Activated T-cell treated with anti-CD3 and anti-CD28 coated beads, Interleukin-2, amount 50 U/mL, for 4 hours (primary cell): ENCODE data around the gene CHIA. TPM values are rescaled to one million over a fixed set of nuclear protein-coding genes. Genes with fewer than 3 reads are reported as not detected.

Experiments used
- ATAC-seq, 2 donors: fragments of 200-7000 bp; cut with Tn5 transposase; one replicate each; pipeline ENCODE4 v1.10.0; 2021
- DNase-seq: peaks from one replicate; pipeline ENCODE4 v3.0.0-alpha.2; 2020
- H3K27me3 Mint-ChIP-seq: one replicate; pipeline ENCODE4 v1.8.0; 2021; ENCODE audit warnings: low read depth, mixed read lengths
- H3K36me3 Mint-ChIP-seq: one replicate; pipeline ENCODE4 v1.8.0; 2022; ENCODE audit warnings: mixed read lengths; ENCODE audit not compliant: insufficient read depth
- H3K4me1 Mint-ChIP-seq: one replicate; pipeline ENCODE4 v1.8.0; 2021; ENCODE audit warnings: low read depth, mixed read lengths
- H3K4me3 Mint-ChIP-seq: one replicate; pipeline ENCODE4 v1.8.0; 2021; ENCODE audit warnings: mild to moderate bottlenecking, moderate library complexity, mixed read lengths
- H3K9me3 Mint-ChIP-seq: one replicate; pipeline ENCODE4 v1.8.0; 2021; ENCODE audit warnings: mixed read lengths
- total RNA-seq, 3 donors: library from RNA; stranded (reverse); gene quantifications; one replicate each; pipeline ENCODE4 v1.2.1, GENCODE V29; 2021

The CHIA gene
- total RNA-seq, 3 donors from 2014 or later, result not detected

GRCh38 chr1:111272081-111272480, 18.6 kb upstream of the CHIA start:
- ATAC-seq (no peak), DNase-seq (no peak)
- H3K4me3 Mint-ChIP-seq, result no peak overlapping the region
- peaks cover 4% of the 10 kb centered on the region for H3K9me3 Mint-ChIP-seq
- H3K36me3 Mint-ChIP-seq, result peaks cover 2% of the 10 kb centered on the region
- H3K4me1 Mint-ChIP-seq, result peaks cover 32% of the 10 kb centered on the region
- H3K27me3 Mint-ChIP-seq, result peaks cover 28% of the 10 kb centered on the region

DNA sequence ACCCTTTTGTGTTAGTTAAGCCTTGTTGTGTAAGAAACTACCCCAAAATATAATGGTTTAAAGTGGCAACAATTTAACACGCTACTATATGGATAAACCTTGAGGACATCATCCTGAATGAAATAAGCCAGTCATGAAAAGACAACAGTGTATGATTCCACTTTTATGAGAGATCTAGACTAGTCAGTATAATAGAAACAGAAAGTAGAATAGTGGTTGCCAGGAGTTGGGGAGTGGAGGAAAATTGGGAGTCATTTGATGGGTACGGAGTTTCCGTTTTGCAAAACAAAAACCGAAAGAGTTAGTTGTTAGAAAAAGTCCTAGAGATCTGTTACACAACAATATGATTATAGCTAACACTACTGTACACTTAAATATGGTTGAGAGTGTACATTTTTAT, 16.0 kb upstream of the CHIA start:
- Mint-ChIP-seq H3K36me3 (peaks cover 2% of the 10 kb centered on the region), H3K4me1 (peaks cover 39% of the 10 kb centered on the region), H3K9me3 (peaks cover 4% of the 10 kb centered on the region), H3K4me3 (peak overlapping the region; percentile 17), H3K27me3 (peaks cover 30% of the 10 kb centered on the region)
- ATAC-seq, result peak; percentile 79 to 80
- no peak for DNase-seq

DNA sequence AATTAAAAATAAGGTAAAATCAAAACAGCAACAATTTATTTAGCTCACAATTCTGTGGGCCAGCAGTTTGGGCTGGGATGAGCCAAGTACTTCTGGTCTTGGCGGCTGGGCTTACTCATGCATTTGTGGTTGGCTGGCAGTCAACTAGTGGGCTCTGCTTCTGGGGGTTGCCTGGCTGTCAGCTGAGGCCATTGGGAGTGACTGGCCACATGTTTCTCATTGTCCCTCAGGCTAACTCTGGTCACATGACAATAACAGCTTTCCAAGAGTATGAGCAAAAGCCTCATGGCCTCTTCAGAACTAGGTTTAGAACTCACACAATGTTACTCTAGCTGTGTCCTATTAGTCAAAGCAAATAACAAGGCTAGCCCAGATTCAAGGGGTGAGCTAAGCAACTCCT, 15.6 kb upstream of the CHIA start:
- Mint-ChIP-seq H3K9me3 (peaks cover 4% of the 10 kb centered on the region), H3K36me3 (peaks cover 2% of the 10 kb centered on the region), H3K4me1 (peaks cover 39% of the 10 kb centered on the region), H3K4me3 (no peak overlapping the region), H3K27me3 (peaks cover 29% of the 10 kb centered on the region)
- peak; percentile 68 to 74 for ATAC-seq
- no peak for DNase-seq

- ATAC-seq, result peak; percentile 34 to 39
- peaks cover 39% of the 10 kb centered on the region for H3K4me1 Mint-ChIP-seq
Observed at GRCh38 chr1:111275780-111276433, 14.7 kb upstream of the CHIA start.

DNA sequence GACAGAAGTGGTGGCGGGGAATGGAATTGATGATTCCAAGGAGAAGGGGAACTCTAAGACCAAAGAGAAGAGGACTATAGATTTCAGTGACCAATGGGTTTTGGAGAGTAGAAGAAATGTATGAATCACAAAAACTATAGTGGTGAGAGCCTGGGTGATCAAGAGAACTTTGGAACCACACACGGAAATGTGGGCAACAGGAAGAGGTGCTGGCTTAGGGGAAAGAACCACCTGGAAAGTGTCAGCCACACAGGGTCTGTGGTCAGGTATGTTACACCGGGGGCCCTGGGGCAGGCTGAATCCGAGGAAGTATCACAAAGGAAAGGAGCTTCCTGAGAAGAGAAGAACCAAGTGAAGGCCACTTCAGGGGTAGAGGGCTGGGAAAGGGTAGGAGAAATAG, 11.5 kb upstream of the CHIA start:
- peaks cover 4% of the 10 kb centered on the region for H3K9me3 Mint-ChIP-seq
- peaks cover 31% of the 10 kb centered on the region for H3K4me1 Mint-ChIP-seq
- no peak for DNase-seq
- peaks cover 2% of the 10 kb centered on the region for H3K27me3 Mint-ChIP-seq
- ATAC-seq, result no peak
- no peak overlapping the region for H3K4me3 Mint-ChIP-seq
- no peaks in the 10 kb centered on the region for H3K36me3 Mint-ChIP-seq

More at GRCh38 chr1:111275780-111276433, 14.7 kb upstream of the CHIA start:
- H3K4me3 Mint-ChIP-seq, result no peak overlapping the region
- H3K9me3 Mint-ChIP-seq, result peaks cover 4% of the 10 kb centered on the region
- H3K27me3 Mint-ChIP-seq, result peaks cover 21% of the 10 kb centered on the region
- H3K36me3 Mint-ChIP-seq, result no peaks in the 10 kb centered on the region
- no peak for DNase-seq

DNA sequence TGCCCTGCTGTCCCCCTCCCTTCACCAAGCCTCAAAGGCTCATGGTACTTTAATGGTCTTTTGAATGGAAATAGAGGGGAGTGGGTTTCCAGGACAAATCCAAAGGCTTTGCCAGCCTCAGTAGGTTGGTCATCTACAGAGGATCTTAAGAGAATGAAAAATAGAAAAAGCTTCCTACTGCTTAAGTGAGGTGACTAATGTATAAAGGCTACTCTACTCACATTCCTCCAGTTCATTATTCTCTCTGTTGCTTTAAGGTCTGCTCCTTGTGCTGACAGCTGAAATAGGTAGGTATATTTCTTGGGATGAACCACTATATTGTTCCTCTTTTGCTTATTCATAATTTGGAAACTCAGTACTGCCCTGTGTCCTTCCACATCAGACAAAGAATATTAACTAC, 10.4 kb upstream of the CHIA start:
- peaks cover 21% of the 10 kb centered on the region for H3K4me1 Mint-ChIP-seq
- no peak overlapping the region for H3K4me3 Mint-ChIP-seq
- H3K9me3 Mint-ChIP-seq, result peaks cover 4% of the 10 kb centered on the region
- no peak for ATAC-seq
- DNase-seq, result no peak
- H3K27me3 Mint-ChIP-seq, result peaks cover 2% of the 10 kb centered on the region
- H3K36me3 Mint-ChIP-seq, result no peaks in the 10 kb centered on the region

- H3K4me3 Mint-ChIP-seq, result no peak overlapping the region
- peaks cover 12% of the 10 kb centered on the region for H3K4me1 Mint-ChIP-seq
- no peaks in the 10 kb centered on the region for H3K36me3 Mint-ChIP-seq
- ATAC-seq, result no peak
- no peak for DNase-seq
- H3K9me3 Mint-ChIP-seq, result no peaks in the 10 kb centered on the region
- H3K27me3 Mint-ChIP-seq, result peaks cover 2% of the 10 kb centered on the region
Observed at GRCh38 chr1:111281411-111281810, 9.2 kb upstream of the CHIA start.

DNA sequence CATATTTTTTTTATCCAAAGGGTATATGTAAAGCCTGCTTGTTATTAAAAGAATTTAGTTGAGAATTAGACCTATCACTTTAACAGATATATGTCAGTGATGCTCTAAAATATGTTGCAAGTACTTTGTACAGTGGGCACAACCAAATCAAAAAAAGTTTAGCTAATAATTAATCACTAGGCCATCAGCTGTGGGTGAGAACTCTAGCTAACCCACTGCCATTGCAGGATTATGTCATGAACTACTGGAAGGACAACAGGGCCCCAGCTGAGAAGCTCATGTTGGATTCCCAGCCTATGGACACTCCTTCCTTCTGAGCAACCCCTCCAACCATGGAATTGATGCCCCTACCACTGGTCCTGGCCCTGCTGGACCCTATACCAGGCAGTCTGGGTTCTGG, 6.8 kb upstream of the CHIA start:
- Mint-ChIP-seq H3K4me1 (peaks cover 5% of the 10 kb centered on the region), H3K9me3 (no peaks in the 10 kb centered on the region), H3K27me3 (no peaks in the 10 kb centered on the region), H3K36me3 (no peaks in the 10 kb centered on the region), H3K4me3 (no peak overlapping the region)
- no peak for ATAC-seq
- no peak for DNase-seq

DNA sequence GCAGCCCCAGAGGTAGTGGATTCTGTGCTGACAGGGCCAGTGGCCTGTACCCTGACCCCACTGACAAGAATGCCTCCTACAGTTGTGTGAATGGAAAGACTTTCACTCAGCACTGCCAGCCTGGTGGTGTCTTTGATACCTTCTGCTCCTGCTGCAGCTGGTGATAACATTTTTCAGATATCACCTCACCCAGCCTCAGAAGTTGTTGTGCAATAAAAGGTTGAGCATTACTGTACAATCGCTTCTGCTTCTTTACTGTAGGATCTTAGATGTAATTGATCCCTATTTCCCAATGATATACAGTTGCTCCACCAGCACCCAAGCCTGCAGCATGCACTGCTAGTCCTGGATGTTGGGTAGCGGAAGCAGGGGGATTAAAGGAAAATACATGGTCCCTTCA, 4.8 kb upstream of the CHIA start:
- Mint-ChIP-seq H3K4me1 (no peaks in the 10 kb centered on the region), H3K4me3 (no peak overlapping the region), H3K9me3 (no peaks in the 10 kb centered on the region), H3K27me3 (no peaks in the 10 kb centered on the region), H3K36me3 (no peaks in the 10 kb centered on the region)
- DNase-seq, result no peak
- ATAC-seq, result no peak

DNA sequence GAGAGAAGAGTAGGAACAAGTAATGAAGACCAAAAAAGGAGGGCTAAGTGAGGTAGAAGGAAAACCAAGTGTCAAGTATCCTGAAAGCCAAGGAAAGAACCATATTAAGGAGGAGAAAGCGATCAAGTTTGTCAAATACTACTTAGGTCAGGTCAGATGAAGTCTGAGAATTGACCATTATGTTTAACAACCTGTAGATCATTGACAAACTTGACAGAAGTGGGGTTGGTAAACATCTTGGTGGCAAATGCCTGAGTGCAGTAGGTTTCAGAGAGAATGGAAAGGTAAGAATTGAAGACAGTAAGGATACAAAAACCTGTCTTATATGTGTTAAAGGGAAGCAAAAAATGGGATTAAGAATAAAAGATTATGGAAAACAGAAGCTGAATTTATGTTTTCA, 3.7 kb upstream of the CHIA start:
- ATAC-seq (no peak), DNase-seq (no peak)
- Mint-ChIP-seq H3K4me3 (no peak overlapping the region), H3K4me1 (no peaks in the 10 kb centered on the region), H3K27me3 (no peaks in the 10 kb centered on the region), H3K36me3 (no peaks in the 10 kb centered on the region), H3K9me3 (no peaks in the 10 kb centered on the region)

GRCh38 chr1:111289371-111289770, 1.3 kb upstream of the CHIA start:
- H3K4me3 Mint-ChIP-seq, result no peak overlapping the region
- H3K9me3 Mint-ChIP-seq, result no peaks in the 10 kb centered on the region
- no peaks in the 10 kb centered on the region for H3K36me3 Mint-ChIP-seq
- H3K27me3 Mint-ChIP-seq, result no peaks in the 10 kb centered on the region
- ATAC-seq (no peak), DNase-seq (no peak)
- H3K4me1 Mint-ChIP-seq, result peaks cover 5% of the 10 kb centered on the region

DNA sequence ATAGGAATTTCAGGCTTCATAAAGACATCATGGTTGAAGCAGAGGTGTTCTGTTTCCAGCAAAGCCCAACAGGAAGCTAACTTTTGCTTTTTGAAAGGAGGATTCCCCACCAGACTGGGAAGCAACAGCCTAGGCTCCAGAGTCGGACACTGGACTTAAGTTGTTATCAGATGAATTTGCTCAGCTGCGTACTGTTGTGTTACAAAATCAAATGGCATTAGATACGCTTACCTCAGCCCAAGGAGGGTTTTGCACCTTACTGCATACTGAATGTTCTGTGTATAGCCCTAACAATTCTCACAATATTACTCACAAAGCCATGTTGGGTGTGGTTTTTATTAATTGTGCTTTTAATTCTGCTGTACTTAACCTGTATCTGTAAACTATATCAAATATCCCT, 547 bp upstream of the CHIA start:
- ATAC-seq, result no peak

DNA sequence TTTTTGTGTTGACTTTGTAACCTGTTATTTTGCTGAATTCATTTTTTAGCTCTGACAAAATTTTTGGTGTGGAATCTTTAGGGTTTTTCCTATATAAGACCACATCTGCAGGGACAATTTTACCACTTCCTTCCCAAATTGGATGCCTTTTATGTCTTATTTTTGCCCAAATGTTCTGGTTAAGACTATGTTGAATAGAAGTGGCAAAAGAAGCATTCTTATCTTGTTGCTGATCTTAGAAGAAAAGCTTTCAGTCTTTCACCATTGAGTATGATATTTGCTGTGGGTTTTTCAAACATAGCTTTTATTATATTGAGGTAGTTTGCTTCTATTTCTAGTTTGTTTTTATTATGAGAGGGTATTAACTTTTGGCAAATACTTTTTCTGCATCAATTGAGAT, 3.7 kb downstream of the CHIA start:
- H3K4me1 Mint-ChIP-seq, result peaks cover 16% of the 10 kb centered on the region
- no peaks in the 10 kb centered on the region for H3K36me3 Mint-ChIP-seq
- no peak overlapping the region for H3K4me3 Mint-ChIP-seq
- no peaks in the 10 kb centered on the region for H3K9me3 Mint-ChIP-seq
- ATAC-seq (no peak), DNase-seq (no peak)
- no peaks in the 10 kb centered on the region for H3K27me3 Mint-ChIP-seq

More for the DNA sequence above, 547 bp upstream of the CHIA start:
- Mint-ChIP-seq H3K36me3 (no peaks in the 10 kb centered on the region), H3K4me1 (peaks cover 12% of the 10 kb centered on the region), H3K9me3 (no peaks in the 10 kb centered on the region), H3K4me3 (no peak overlapping the region), H3K27me3 (no peaks in the 10 kb centered on the region)
- DNase-seq, result no peak

DNA sequence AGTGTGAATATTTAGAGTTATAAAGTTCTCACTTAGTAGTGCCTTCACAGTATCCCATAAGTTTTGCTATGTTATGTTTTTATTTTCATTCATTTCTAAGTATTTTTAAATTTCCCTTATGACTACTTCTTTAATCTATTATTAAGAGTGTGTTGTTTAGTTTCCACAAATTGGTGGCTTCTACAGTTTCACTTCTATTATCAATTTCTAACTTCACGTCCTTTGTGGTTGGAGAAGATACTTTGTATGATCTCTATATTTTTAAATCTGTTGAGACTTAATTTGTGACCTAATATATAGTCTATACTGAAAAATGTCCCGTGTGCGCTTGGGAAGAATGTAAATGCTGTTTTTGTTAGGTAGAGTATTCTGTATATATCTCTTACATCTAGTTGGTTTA, 11.7 kb downstream of the CHIA start:
- ATAC-seq (no peak), DNase-seq (no peak)
- Mint-ChIP-seq H3K27me3 (no peaks in the 10 kb centered on the region), H3K4me1 (peaks cover 5% of the 10 kb centered on the region), H3K9me3 (peaks cover 34% of the 10 kb centered on the region), H3K36me3 (peaks cover 3% of the 10 kb centered on the region), H3K4me3 (no peak overlapping the region)

DNA sequence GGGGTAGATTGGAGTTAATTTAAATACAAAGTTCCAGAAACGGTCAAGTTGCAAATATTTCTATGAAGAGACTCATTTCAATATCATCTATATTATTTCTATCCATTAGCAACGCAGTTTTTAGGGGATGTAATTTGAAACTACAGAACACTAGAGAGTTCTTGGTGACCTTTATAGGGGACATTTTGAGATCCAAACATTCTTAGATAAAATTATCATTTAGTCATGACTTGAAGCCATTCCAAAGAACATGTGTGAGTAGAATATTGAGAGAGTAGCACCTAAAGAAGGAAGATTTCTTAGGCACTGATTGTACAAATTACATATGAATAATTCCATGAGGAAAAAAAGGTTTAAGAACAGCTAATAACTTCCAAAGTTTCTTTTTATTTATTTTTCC, 19.0 kb downstream of the CHIA start:
- no peak for ATAC-seq
- Mint-ChIP-seq H3K4me3 (no peak overlapping the region), H3K36me3 (peaks cover 3% of the 10 kb centered on the region), H3K9me3 (peaks cover 6% of the 10 kb centered on the region), H3K4me1 (no peaks in the 10 kb centered on the region), H3K27me3 (peaks cover under 1% of the 10 kb centered on the region)
- DNase-seq, result no peak
